GM10266 (cell line): ENCODE measurements around the gene PRKCA.

Experiments used
- DNase-seq: peaks from one replicate; pipeline ENCODE4 v3.0.0; 2012; ENCODE audit errors: extremely low spot score
- TF ChIP-seq, protein P1 (sequence below): IDR thresholded peaks from 2 replicates; pipeline ENCODE4 v1.5.1; 2012; ENCODE audit warnings: mild to moderate bottlenecking, low read depth; ENCODE audit not compliant: control insufficient read depth, insufficient read depth; ENCODE audit errors: missing control alignments

Gene PRKCA

DNA sequence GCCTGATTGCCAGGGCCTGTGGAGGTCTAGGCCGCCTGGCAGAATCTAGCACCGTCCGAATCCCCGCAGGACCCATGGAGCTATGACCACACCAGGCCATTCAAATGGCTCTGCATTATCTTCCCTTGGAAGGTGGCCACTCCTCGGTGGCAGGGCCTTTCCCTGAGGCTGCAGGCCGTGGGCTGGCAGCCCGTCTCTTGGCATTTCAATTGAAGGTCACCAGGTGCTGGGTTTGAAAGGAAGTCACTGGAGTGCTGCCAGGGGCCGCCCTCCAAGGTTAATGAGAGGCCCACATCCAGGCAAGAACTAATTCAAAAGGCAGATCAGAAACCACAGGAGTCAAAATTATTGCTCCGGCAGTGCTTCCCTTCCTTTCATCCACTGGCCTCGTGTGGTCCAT, 504.8 kb downstream of the PRKCA start:
- TF ChIP-seq, protein P1, sequence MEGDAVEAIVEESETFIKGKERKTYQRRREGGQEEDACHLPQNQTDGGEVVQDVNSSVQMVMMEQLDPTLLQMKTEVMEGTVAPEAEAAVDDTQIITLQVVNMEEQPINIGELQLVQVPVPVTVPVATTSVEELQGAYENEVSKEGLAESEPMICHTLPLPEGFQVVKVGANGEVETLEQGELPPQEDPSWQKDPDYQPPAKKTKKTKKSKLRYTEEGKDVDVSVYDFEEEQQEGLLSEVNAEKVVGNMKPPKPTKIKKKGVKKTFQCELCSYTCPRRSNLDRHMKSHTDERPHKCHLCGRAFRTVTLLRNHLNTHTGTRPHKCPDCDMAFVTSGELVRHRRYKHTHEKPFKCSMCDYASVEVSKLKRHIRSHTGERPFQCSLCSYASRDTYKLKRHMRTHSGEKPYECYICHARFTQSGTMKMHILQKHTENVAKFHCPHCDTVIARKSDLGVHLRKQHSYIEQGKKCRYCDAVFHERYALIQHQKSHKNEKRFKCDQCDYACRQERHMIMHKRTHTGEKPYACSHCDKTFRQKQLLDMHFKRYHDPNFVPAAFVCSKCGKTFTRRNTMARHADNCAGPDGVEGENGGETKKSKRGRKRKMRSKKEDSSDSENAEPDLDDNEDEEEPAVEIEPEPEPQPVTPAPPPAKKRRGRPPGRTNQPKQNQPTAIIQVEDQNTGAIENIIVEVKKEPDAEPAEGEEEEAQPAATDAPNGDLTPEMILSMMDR: no peak
- DNase-seq: no peak

DNA sequence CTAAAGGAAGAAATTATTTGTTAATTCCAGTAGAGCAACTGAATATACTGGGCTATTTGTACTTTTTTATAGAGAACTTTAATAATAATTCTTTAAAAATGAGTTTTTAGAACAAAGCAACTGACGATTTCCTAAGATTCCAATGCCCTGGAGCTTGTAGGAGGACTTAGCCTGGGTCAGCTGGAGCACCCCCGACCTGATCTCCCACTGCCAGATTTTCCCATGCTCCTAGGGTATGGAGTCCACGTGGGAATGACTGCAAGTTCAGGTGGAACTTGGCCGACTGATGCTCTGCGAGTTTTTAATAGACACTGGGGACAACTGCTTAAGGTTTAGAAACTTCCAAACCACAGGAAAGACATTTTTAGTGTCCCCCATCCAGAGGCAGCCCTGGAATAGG, 507.0 kb downstream of the PRKCA start:
- TF ChIP-seq, protein P1: no peak
- DNase-seq: no peak

DNA sequence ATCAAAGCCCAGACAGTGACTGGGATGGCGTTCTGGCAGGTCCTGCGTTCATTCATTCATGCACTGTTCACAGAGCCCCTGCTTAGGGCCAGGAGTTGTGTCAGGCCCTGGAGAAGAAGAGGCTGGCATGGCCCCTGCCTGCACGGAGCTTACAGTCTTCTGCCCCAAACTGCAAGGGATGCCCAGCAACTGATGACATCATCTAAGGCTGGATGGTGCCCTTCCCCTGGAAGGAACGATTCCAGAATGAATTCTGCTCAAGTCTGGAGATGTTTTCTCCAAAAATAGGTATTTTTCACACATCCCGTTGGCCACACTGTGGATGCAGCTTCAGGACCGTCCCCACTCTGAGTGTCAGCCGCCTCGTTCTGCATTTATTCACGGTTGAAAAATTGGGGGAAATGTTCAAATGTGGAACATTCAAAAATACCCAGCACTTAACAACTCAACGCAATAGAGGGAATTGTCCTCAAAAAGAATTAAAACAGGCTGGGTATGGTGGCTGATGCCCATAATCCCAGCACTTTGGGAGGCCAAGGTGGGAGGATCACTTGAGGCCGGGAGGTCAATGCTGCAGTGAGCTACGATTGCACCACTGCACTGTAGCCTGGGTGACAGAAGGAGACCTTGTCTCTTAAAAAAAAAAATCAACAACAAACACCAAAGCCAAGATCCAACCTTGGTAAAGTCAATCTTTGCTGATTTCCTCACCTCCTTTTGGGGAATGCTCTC, 508.7 kb downstream of the PRKCA start:
- TF ChIP-seq, protein P1: no peak
- no peak for DNase-seq

DNA sequence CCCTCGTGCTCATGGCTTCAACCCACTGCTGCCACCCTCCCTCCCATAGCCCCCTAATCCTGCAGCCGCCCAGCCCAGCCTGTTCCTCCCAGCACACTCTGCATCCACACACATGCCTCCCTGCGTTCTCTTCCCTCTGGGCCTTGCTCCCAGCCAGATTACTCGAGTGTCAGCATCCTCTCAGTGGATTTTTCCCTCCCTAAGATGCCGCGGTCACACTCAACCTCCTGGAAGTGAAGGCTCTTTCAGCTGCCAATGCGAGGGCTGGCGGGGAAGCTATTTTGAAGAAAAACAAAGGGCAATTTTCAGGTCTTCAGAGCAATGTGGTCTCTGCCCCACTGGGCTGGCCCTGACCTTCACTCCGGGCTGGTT, 509.3 kb downstream of the PRKCA start:
- TF ChIP-seq, protein P1: no peak
- DNase-seq: no peak

DNA sequence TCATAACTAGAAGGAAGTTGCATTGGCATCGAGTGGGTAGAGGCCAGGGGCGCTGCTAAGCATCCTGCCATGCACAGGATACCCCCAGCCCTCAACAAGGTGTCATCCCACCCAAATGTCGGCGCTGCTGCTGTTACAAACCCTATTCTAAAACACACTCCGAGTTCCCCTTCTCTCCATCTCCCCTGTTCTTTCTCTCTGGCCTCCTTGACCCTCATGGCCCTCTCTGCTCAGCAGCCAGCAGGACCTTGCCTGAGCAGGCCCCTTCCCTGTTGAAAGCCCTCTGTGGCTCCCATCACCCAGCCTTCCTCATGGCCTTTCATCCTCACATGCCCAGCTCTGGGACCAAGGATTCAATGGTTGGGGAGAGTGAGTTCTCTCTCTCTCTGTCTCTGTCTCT, 510.2 kb downstream of the PRKCA start:
- DNase-seq: no peak
- TF ChIP-seq, protein P1: no peak

DNA sequence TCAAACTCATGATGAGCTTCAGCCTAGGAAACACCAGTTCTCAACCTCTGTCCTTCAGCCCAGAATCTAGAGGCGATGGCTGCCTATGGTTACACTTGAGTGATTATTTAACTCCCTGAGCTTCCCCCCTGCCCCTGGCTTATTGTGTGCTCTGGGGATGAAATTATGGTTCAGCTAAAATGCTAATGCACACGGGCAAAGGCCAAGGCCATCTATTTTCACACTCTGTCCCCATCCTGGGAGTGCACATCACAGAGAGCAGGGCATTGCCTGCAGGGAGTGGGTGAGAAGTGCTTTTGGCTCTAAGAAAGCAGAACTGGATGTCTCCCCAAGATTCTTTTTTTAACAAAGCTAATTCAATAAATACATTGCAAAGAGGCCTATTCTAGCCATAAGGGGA, 510.9 kb downstream of the PRKCA start:
- TF ChIP-seq, protein P1: no peak
- no peak for DNase-seq

DNA sequence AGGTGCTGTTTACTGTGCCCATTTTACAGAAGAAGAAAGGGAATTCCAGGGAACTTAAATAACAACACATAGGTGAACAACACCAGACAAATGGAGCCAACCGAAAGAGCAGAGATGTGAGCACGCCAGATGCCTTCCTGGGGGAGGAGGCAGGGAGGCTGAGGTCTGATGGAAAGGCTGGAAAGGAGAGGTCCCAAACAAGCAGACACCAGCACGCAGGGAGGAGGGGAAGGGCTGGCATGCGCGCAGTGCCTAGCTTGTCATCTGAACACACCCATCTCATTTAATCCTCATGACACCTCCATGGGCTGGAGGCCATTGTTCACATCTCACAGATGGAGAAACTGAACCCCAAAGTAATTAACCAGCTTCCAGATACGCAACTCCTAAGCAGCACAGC, 511.6 kb downstream of the PRKCA start:
- no peak for DNase-seq
- TF ChIP-seq, protein P1: no peak
